Stomach (tissue), 4 donors: ENCODE results near the gene IRF2.

Experiments
- CTCF ChIP-seq, 7 experiments: fragments of 450-650 bp in 4 of 7; fragments of 200-600 bp in 3 of 7; sonication (generic) in 3 of 7; IDR thresholded peaks; one replicate each; pipeline ENCODE4 v1.5.1; 2016 to 2019; ENCODE audit warnings: antibody characterized with exemption in 7 of 7, control low read depth in 2 of 7, mild to moderate bottlenecking in 1 of 7
- EP300 ChIP-seq: sonication (generic); formaldehyde crosslinking; IDR thresholded peaks from one replicate; pipeline ENCODE4 v1.6.1; 2017; ENCODE audit warnings: antibody characterized with exemption
- POLR2A ChIP-seq, 4 donors: fragments of 450-650 bp; IDR thresholded peaks; one replicate each; pipeline ENCODE4 v1.6.1; 2016; ENCODE audit warnings: antibody characterized with exemption in 4 of 4, control low read depth in 2 of 4, mild to moderate bottlenecking in 1 of 4, moderate library complexity in 1 of 4
- POLR2AphosphoS5 ChIP-seq, 3 donors: sonication (generic); formaldehyde crosslinking; IDR thresholded peaks; one replicate each; pipeline ENCODE4 v1.6.1; 2016; ENCODE audit warnings: antibody characterized with exemption in 3 of 3

- TF ChIP-seq CTCF (IDR thresholded peaks at IDR 0.05) (no peak), POLR2A (IDR thresholded peaks at IDR 0.05) (no peak), EP300 (no peak), POLR2AphosphoS5 (IDR thresholded peaks at IDR 0.05) (no peak)
Measured at GRCh38 chr4:184434501-184435066, 39.8 kb downstream of the IRF2 start.
